ENCODE data around the gene OSBPL8. TPM values are rescaled to one million over a fixed set of nuclear protein-coding genes. Genes with fewer than 3 reads are reported as not detected.

OSBPL8 gene
- total and polyA plus RNA-seq, 10 of the 15 experiments (the other 5 are each of a cell fraction or from before 2014, with no cell fraction given): 10.4 to 58.0 (median 32.0) TPM

GRCh38 chr12:76450690-76451089 lies 108.9 kb downstream of the OSBPL8 start:
- H3K4me3 ChIP-seq: no peak overlapping the region
- H3K79me2 ChIP-seq (ENCODE audit: control insufficient read depth, insufficient read depth, low read length): no peaks in the 10 kb centered on the region
- no peaks in the 10 kb centered on the region for H3K4me1 ChIP-seq (ENCODE audit: control insufficient read depth, insufficient read depth, low read length)
- H4K20me1 ChIP-seq (ENCODE audit: control insufficient read depth, insufficient read depth): no peaks in the 10 kb centered on the region
- in situ Hi-C loops (cut with MboI): no loop called here
- TF ChIP-seq CEBPB (IDR thresholded peaks at IDR 0.05; ENCODE audit: borderline replicate concordance in 1 of 2, low read depth in 2 of 2, low read length in 2 of 2) (no peak), KAT2A (conservative IDR thresholded peaks at IDR 0.05; ENCODE audit: control insufficient read depth, low read depth, low read length) (no peak), BCL11A (IDR thresholded peaks at IDR 0.05; ENCODE audit: low read depth, low read length) (no peak), ESRRA (IDR thresholded peaks at IDR 0.05; ENCODE audit: low read length) (no peak), TCF7 (IDR thresholded peaks at IDR 0.05; ENCODE audit: borderline replicate concordance) (no peak), HDAC2 (IDR thresholded peaks at IDR 0.05) (no peak), ZBTB11 (CRISPR knock-in tag; IDR thresholded peaks at IDR 0.05) (no peak), CBX5 (IDR thresholded peaks at IDR 0.05; ENCODE audit: low read depth) (no peak), ELK1 (IDR thresholded peaks at IDR 0.05; ENCODE audit: low read depth, low read length) (no peak), RELB (IDR thresholded peaks at IDR 0.05; ENCODE audit: low read depth) (no peak)
- H3K27me3 ChIP-seq (replicated peaks in 1 of 2; ENCODE audit: control insufficient read depth in 2 of 2, insufficient read depth in 2 of 2, low read length in 1 of 2): no peaks in the 10 kb centered on the region
- ChIA-PET POLR2A (no interaction called here), SMC1A (ENCODE audit: uncharacterized antibody, unreplicated experiment) (no interaction called here), RAD21 (ENCODE audit: unreplicated experiment) (no interaction called here), CTCF (interaction anchor here (0.6 kb wide), 1 partner anchor 136 kb away, joined by 3 read pairs; no protein-coding TSS in a partner anchor)
- DNase-seq (ENCODE audit: low read depth, low spot score): no peak
- WGBS (ENCODE audit: insufficient coverage, insufficient replicate concordance, low lambda C conversion rate, missing lambda C conversion rate): 100% methylated on average over 3 of the region's 3 CpGs
- intact Hi-C loops (cut with micrococcal nuclease; ENCODE audit: unreplicated experiment): loop anchor here (10.0 kb wide), 1 partner anchor 1116 kb away; the partner anchor contains the start of genes CAPS2 and GLIPR1L1
- no peak for ATAC-seq
- H3K9me3 ChIP-seq (replicated peaks; ENCODE audit: control insufficient read depth, insufficient read depth, low read length): no peaks in the 10 kb centered on the region
- FAIRE-seq: no peak
- no peaks in the 10 kb centered on the region; a peak in 1 of 4 replicates for H3K36me3 ChIP-seq (ENCODE audit: control insufficient read depth in 2 of 2, insufficient read depth in 2 of 2, low read length in 1 of 2)
- no peak overlapping the region for H3K9ac ChIP-seq (ENCODE audit: control insufficient read depth, insufficient read depth, low read length)
- no peak overlapping the region for H2AFZ ChIP-seq (ENCODE audit: control insufficient read depth, low read depth, low read length)
- H3K4me2 ChIP-seq (ENCODE audit: control insufficient read depth, insufficient read depth): no peak overlapping the region
- no peak overlapping the region for H3K27ac ChIP-seq (ENCODE audit: control insufficient read depth, insufficient read depth)
- no TSS peak for BruUV-seq (replicated peaks)

Data from GM12878 (cell line).